IPS-20b (cell line): Measurements from ENCODE around the gene RIMBP2.

Source experiments
- H3K27ac ChIP-seq: one replicate; pipeline ENCODE4 v1.5.1; 2013; ENCODE audit warnings: low read length
- H3K27me3 ChIP-seq: 2 replicates; pipeline ENCODE4 v1.6.1; 2013; ENCODE audit warnings: mild to moderate bottlenecking, low read length, inconsistent platforms; ENCODE audit not compliant: insufficient read depth
- H3K36me3 ChIP-seq: 2 replicates; pipeline ENCODE4 v1.6.1; 2013; ENCODE audit warnings: low read depth, mild to moderate bottlenecking, inconsistent platforms, low read length, moderate library complexity; ENCODE audit not compliant: insufficient read depth
- H3K4me1 ChIP-seq: 2 replicates; pipeline ENCODE4 v1.6.1; 2013; ENCODE audit warnings: mild to moderate bottlenecking, control low read depth, inconsistent platforms, low read length, moderate library complexity; ENCODE audit not compliant: insufficient read depth
- H3K4me3 ChIP-seq: 2 replicates; pipeline ENCODE4 v1.5.1; 2013; ENCODE audit warnings: mild to moderate bottlenecking, low read length, inconsistent platforms
- H3K9ac ChIP-seq: 2 replicates; pipeline ENCODE4 v1.6.1; 2013; ENCODE audit warnings: low read depth, mild to moderate bottlenecking, inconsistent platforms, low read length, moderate library complexity
- H3K9me3 ChIP-seq: 2 replicates; pipeline ENCODE4 v1.6.1; 2013; ENCODE audit warnings: mild to moderate bottlenecking, low read depth, low read length, inconsistent platforms; ENCODE audit not compliant: insufficient read depth

Gene RIMBP2

DNA sequence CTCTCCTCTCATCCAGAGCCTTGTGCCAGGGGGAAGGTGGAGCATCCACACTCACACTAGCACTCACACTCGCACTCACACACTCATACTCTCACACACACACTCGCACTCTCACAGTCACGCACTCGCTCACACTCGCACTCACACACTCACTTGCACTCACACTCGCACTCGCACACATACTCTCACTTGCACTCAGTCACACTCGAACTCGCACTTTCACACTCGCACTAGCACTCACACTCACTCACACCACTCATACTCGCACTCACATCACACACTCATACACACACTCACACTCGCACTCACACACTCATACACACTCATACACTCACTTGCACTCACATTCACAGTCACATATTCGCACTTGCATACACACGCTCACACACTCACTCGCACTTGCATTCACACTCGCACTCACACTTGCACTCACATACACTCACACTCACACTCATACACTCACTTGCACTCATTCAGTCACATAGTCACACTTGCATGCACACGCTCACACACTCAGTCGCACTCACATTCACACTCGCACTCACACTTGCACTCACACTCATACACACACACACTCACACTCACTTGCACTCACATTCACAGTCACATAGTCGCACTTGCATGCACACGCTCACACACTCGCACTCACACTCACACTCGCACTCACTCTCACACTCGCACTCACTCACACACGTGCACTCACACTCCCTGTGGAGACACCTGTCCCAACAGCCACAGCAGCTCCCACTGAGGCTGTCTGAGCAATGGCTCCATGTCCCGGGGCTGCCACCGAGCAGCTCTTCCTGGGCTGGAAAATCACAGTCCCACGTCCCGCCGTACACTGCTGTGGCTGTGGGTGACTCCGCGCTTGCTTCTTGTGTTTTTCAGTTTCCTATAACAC is 12.3 kb upstream of the RIMBP2 start:
- no peak overlapping the region for H3K4me3 ChIP-seq
- no peaks in the 10 kb centered on the region for H3K4me1 ChIP-seq
- H3K9ac ChIP-seq, result no peak overlapping the region
- H3K27me3 ChIP-seq, result no peaks in the 10 kb centered on the region
- no peaks in the 10 kb centered on the region for H3K36me3 ChIP-seq
- no peak overlapping the region for H3K27ac ChIP-seq
- H3K9me3 ChIP-seq, result peaks cover 16% of the 10 kb centered on the region

DNA sequence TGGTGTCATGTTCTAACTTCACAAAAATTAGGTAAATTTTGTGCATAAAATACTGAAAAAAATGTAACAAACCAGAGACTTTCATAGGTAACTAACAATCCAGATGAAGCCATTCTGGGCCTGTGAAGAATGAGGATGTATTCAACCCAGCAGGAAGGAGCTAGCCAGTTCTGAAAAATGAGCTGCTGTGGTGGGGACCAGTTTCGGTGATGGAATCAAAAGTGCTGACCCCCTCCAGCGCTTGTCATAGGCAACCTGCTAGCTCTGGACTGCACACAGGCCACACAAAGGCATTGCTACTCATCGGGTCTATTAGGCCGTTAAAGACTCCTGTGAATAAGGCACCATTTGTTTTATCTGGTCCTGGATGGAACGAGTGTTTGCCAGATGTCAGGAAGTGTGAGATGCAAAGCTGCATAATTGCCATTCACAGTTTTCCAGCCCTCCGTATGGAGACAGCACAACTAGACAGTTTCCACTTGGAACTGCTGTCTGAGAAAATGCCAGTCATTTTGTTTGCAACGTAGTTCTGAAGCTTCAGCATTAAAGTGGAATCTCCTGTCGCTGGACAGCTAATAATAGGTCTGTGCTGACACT is 3.3 kb upstream of the RIMBP2 start:
- Histone ChIP-seq H3K27me3 (peaks cover 49% of the 10 kb centered on the region), H3K9ac (no peak overlapping the region)

DNA sequence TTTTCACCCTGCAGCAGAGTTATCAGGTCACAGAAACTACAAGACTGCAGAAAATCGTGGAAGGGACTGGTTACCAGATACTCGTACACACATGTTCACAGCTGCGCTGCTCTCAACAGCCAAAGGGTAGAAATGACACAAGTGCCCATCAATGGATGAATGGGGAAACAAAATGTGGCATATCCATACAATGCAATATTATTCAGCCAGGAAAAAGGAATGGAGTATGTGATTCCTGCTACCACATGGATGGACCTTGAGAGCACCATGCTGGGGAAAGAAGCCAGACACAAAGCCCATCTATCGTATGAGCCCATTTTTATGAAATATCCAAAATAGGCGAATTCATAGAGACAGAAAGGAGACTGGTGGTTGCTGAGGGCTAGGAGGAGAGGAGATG is 1.7 kb upstream of the RIMBP2 start:
- Histone ChIP-seq H3K27ac (no peak overlapping the region), H3K27me3 (peaks cover 65% of the 10 kb centered on the region), H3K4me3 (no peak overlapping the region), H3K36me3 (no peaks in the 10 kb centered on the region), H3K9ac (no peak overlapping the region), H3K9me3 (peaks cover 11% of the 10 kb centered on the region), H3K4me1 (peaks cover 9% of the 10 kb centered on the region; the same call in 1 of the 2 replicates)

More for the DNA sequence above, 3.3 kb upstream of the RIMBP2 start:
- H3K9me3 ChIP-seq, result peaks cover 21% of the 10 kb centered on the region
- peaks cover 3% of the 10 kb centered on the region; the same call in 1 of the 2 replicates for H3K4me1 ChIP-seq
- no peak overlapping the region for H3K27ac ChIP-seq
- no peak overlapping the region for H3K4me3 ChIP-seq
- no peaks in the 10 kb centered on the region for H3K36me3 ChIP-seq

DNA sequence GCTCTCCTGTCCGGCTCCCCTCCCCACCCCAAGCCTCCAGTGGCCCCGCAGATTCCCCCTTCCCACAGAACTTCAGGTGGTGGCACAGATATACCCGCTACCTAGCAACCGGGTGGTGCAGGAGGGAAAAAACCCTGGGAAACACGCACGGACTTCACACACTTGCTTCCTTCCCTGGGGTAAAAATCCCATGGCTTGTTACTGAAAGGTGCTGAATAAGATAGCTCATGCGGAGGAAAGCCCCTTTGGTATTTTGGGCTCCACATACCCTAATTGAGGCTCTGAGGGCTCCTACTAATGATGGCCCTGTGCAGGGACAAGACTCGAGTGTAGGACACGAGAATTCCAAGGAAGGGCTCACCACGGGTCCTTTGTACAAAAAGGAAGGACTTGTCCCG is 869 bp upstream of the RIMBP2 start:
- peaks cover 9% of the 10 kb centered on the region; the same call in 1 of the 2 replicates for H3K4me1 ChIP-seq
- H3K27ac ChIP-seq, result no peak overlapping the region
- H3K36me3 ChIP-seq, result no peaks in the 10 kb centered on the region
- peak overlapping the region; percentile 78 for H3K4me3 ChIP-seq
- no peak overlapping the region for H3K9ac ChIP-seq
- H3K9me3 ChIP-seq, result peaks cover 4% of the 10 kb centered on the region; the same call in 1 of the 2 replicates
- peaks cover 73% of the 10 kb centered on the region for H3K27me3 ChIP-seq

DNA sequence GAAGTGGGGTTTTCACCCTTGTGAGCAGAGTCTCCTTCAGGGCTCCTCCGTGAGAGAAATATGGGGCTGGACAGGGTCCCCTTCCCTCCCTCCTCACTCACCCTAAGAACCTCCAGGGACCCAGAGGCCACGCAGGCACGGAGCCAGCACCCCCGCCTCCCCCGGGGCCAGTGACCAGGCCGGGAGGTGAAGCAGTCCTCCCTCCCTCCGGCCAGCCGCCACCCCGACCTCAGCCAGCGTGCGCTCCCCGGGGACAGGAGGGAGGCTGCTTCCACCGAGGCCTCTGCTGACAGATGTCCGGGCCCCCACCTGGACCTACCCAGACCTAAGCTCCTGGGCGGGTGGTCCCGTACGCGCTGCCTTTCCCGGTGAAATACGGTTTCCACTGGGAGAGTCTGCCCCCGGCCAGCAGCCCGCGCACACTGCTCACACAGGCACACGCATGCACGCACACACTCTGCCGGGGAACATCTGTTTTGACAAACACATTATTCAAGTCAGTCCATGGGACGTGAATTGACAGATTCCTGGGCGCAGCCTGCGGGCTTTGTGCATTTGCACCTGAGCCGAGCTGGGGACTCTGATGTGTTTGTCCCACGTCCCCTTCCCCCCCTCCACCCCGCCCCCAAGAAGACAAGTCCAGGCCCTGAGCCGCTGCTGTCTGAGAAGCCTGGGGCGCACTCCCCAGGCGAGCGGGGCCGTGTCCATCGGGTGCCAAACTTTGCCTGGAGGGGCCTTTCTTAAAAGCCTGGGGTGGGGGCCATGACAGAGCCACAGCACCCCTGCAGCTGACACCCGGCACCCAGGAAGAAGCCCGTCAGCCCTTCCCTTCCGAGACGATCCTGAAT is 725 bp downstream of the RIMBP2 start:
- Histone ChIP-seq H3K36me3 (no peaks in the 10 kb centered on the region), H3K9ac (no peak overlapping the region), H3K9me3 (no peaks in the 10 kb centered on the region; the same call in 1 of the 2 replicates), H3K27ac (no peak overlapping the region), H3K27me3 (peaks cover 81% of the 10 kb centered on the region), H3K4me1 (peaks cover 9% of the 10 kb centered on the region; the same call in 1 of the 2 replicates), H3K4me3 (peak overlapping the region; percentile 78)

DNA sequence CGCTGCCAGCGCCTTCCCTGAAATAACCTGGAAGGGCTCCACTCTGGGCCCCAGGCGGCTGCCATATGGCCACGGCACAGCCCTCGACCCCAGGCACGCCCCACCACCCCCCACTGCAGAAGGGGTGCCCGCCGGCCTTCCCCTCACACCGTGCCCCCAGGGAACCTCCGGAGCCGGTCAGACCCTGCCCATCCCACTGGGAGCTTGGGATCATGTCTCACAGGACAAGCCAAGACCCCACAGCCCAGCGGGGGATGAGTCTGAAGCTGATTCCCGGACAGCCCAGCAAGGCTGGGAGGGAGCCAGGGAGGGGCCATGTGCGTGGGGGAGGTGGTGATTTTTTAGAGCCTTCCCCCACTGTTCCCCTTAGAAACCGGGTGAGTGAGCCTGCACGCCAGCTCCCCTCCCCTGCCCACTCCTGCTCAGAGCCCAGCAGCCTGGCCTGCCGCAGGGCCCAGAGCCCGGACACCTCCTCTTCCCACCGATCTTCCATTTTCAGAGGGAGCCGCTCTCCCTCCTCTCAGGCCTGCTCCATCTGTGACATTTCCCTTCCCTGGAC is 1.4 kb downstream of the RIMBP2 start:
- Histone ChIP-seq H3K9ac (no peak overlapping the region), H3K4me3 (peak overlapping the region; percentile 78), H3K27me3 (peaks cover 81% of the 10 kb centered on the region)

DNA sequence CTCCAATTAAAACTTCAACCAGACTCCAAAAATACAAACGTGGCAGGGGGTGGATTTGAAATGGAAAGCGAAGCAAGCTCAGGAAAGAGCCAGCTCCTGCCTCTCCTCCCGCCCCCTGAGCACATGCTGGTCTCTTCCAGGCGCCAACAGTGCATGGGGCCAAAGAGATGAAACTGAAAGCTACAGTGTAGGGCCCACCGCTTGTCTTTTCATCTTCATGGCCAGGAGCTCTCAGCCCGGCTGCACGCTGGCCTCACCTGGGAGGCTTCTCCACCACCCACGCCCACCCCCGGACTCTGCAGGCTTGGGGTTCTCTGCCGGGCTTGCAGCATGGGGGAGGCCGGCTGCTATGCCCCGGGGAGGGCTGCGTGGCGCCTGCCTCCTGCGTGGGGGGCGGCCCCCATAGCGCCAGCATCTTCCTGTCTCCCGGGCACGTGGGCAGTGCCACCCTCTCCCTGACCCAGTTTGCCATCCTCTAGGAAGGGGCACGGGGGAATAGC is 2.0 kb downstream of the RIMBP2 start:
- Histone ChIP-seq H3K36me3 (no peaks in the 10 kb centered on the region), H3K9me3 (no peaks in the 10 kb centered on the region; the same call in 1 of the 2 replicates), H3K4me1 (peaks cover 9% of the 10 kb centered on the region; the same call in 1 of the 2 replicates), H3K4me3 (peak overlapping the region; percentile 78; the same call in 1 of the 2 replicates), H3K27ac (no peak overlapping the region), H3K9ac (no peak overlapping the region), H3K27me3 (peaks cover 75% of the 10 kb centered on the region)

More for the DNA sequence above, 1.4 kb downstream of the RIMBP2 start:
- Histone ChIP-seq H3K9me3 (no peaks in the 10 kb centered on the region; the same call in 1 of the 2 replicates), H3K36me3 (no peaks in the 10 kb centered on the region), H3K4me1 (peaks cover 9% of the 10 kb centered on the region; the same call in 1 of the 2 replicates), H3K27ac (no peak overlapping the region)

DNA sequence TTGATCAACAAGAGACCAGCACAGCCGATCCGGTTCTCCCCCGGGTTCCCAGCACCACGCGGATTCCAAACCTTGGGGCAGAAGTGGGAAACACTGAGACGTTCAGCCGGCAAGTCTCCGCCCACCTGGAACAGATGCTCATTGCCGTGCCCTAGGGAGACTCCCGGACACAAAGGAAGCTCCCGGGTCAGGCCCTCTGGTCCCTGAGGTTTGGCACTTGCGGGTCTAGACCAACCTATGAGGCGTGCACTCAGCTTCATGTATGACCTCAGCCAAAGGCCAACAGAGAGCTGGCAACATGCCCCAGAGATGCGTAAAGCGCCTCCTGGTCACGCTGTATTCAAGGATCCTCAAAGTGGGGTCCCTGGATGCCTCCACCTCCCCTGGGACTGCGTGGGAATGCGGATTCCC is 2.5 kb downstream of the RIMBP2 start:
- Histone ChIP-seq H3K4me1 (peaks cover 9% of the 10 kb centered on the region; the same call in 1 of the 2 replicates), H3K9me3 (no peaks in the 10 kb centered on the region; the same call in 1 of the 2 replicates), H3K4me3 (peak overlapping the region; percentile 78; the same call in 1 of the 2 replicates), H3K27ac (no peak overlapping the region), H3K9ac (no peak overlapping the region), H3K27me3 (peaks cover 74% of the 10 kb centered on the region), H3K36me3 (no peaks in the 10 kb centered on the region)

DNA sequence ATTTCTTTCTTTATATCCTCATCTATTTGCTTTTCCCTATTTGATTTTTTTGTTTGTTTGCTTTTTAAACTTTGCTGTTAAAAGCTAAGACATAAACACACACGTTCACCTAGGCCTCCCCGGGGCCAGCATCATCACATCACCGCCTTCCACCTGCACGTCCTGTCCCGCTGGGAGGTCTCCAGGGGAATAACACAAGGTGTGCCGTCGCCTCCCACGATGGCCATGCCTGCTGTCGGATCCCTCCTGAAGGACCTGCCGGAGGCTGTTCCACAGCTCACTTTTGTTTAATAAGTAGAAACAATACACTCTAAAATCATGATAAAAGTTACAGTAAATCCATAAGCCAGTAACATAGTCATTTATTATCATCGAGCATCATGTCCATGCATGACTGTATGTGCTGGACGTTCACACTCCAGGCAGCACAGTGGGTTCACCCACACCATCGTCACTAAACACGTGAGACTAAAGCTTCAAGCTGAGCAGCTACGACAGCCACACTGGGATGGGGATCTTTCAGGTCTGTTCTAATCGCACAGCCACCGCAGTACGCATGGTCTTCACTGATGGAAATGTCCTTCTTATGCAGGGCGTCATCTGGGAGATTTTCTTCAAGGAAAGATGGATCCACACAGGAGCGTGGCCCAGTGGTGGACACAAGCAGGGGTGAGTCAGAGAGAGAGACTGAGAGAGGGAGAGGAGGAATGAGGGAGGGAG is 3.6 kb downstream of the RIMBP2 start:
- Histone ChIP-seq H3K4me3 (no peak overlapping the region), H3K27ac (no peak overlapping the region), H3K36me3 (no peaks in the 10 kb centered on the region), H3K27me3 (peaks cover 63% of the 10 kb centered on the region), H3K9ac (no peak overlapping the region), H3K9me3 (no peaks in the 10 kb centered on the region), H3K4me1 (peaks cover 9% of the 10 kb centered on the region; the same call in 1 of the 2 replicates)

DNA sequence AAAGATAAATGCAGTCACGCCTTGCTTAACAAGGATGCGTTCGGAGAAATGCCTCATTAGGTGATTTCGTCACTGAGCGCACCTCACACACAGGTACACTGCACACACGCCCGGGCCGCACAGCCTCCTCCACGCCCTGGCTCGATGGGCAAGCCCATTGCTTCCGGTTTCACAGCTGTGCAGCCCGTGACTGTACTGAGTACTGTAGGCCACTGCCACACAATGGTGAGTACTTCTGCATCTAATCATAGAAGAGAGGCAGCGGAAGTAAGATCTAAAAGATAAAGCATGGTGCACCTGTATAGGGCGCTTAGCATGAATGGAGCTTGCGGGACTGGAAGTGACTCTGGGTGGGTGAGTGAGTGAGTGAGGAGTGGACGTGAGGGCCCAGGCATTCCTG is 4.3 kb downstream of the RIMBP2 start:
- Histone ChIP-seq H3K27ac (no peak overlapping the region), H3K4me1 (peaks cover 9% of the 10 kb centered on the region; the same call in 1 of the 2 replicates), H3K9ac (no peak overlapping the region), H3K9me3 (no peaks in the 10 kb centered on the region), H3K27me3 (peaks cover 56% of the 10 kb centered on the region), H3K4me3 (no peak overlapping the region), H3K36me3 (no peaks in the 10 kb centered on the region)
